Coronary artery (tissue), 2 donors: Measurements from ENCODE around the gene FAM20C.
"Not testable (repeated sequence)": the region's sequence is repeated elsewhere in the genome, so short reads cannot be mapped to it uniquely, and the experiment has no call there.

Experiments used
- DNase-seq: peaks from one replicate; pipeline ENCODE4 v3.0.0-alpha.2; 2017; ENCODE audit warnings: low spot score
- H3K27ac ChIP-seq, 2 donors: fragments of 200-600 bp; sonication (generic); one replicate each; pipeline ENCODE4 v1.5.1; 2016 to 2019
- H3K4me3 ChIP-seq: fragments of 200-600 bp; sonication (generic); 2 replicates; pipeline ENCODE4 v1.5.1; 2016; ENCODE audit warnings: mild to moderate bottlenecking, moderate library complexity
- TF ChIP-seq, protein P1 (sequence below): fragments of 200-600 bp; sonication (generic); IDR thresholded peaks from one replicate; pipeline ENCODE4 v1.5.1; 2019; ENCODE audit warnings: antibody characterized with exemption

Gene FAM20C

GRCh38 chr7:175955-176354, 16.4 kb upstream of the FAM20C start:
- TF ChIP-seq, protein P1, sequence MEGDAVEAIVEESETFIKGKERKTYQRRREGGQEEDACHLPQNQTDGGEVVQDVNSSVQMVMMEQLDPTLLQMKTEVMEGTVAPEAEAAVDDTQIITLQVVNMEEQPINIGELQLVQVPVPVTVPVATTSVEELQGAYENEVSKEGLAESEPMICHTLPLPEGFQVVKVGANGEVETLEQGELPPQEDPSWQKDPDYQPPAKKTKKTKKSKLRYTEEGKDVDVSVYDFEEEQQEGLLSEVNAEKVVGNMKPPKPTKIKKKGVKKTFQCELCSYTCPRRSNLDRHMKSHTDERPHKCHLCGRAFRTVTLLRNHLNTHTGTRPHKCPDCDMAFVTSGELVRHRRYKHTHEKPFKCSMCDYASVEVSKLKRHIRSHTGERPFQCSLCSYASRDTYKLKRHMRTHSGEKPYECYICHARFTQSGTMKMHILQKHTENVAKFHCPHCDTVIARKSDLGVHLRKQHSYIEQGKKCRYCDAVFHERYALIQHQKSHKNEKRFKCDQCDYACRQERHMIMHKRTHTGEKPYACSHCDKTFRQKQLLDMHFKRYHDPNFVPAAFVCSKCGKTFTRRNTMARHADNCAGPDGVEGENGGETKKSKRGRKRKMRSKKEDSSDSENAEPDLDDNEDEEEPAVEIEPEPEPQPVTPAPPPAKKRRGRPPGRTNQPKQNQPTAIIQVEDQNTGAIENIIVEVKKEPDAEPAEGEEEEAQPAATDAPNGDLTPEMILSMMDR: no peak
- no peak overlapping the region for H3K27ac ChIP-seq
- DNase-seq: no peak
- no peak overlapping the region for H3K4me3 ChIP-seq

DNA sequence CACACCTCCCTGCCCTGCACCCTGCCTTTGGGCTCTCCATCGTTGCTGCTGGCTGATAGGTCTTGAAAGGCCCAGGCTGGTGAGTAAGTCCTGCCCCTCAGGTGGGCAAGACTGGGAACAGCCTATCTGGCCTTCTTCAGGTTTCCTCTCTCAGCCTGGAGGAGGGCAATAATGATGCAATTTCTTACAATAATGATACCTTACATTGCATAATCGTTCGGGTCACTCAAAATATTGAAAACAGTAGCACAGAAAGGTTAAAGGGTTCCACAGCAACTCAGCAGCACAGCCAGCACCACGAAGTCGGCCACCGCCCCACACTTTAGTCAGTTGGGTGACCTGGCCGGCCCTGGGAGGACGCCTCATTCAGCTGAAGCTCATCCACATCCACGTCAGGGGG, 16.0 kb upstream of the FAM20C start:
- H3K4me3 ChIP-seq: no peak overlapping the region
- DNase-seq: no peak
- TF ChIP-seq, protein P1: no peak
- no peak overlapping the region for H3K27ac ChIP-seq

DNA sequence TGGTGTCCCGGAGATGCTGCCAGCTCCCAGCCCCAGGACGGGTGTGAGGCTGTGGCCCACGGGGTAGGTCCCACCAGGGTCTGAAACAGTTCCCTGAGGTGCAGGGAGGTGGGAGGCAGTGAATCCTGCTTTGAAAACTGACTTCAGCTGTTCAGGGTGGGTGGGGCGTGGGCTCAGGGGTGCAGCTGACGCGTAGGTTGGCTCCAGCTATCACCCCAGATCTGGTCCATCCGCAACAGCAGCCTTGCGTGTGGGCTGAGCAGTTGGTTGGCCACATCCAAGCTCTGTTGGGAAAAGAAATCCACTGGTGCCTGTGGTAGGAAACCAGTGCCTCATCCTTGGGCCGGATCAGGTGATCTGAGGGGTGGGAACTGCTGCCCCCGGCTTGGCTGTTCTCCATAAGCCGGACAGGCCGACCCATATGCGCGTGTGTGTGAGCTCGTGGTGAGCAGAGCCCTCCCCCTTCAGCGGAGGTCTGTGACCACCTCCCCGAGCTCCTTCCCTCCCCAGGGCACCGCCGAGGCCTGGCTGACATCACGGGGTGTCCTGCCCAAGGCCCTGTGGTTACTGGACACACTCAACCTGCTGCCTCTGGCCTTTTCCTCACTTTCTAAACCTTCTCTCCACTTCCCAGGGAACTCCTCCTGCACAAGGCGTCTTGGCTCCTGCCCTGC, 15.4 kb upstream of the FAM20C start:
- no peak overlapping the region for H3K27ac ChIP-seq
- TF ChIP-seq, protein P1: no peak
- DNase-seq: no peak
- H3K4me3 ChIP-seq: no peak overlapping the region

GRCh38 chr7:178444-178843, 13.9 kb upstream of the FAM20C start:
- Histone ChIP-seq H3K4me3 (no peak overlapping the region), H3K27ac (no peak overlapping the region)
- DNase-seq: no peak
- TF ChIP-seq, protein P1: no peak

DNA sequence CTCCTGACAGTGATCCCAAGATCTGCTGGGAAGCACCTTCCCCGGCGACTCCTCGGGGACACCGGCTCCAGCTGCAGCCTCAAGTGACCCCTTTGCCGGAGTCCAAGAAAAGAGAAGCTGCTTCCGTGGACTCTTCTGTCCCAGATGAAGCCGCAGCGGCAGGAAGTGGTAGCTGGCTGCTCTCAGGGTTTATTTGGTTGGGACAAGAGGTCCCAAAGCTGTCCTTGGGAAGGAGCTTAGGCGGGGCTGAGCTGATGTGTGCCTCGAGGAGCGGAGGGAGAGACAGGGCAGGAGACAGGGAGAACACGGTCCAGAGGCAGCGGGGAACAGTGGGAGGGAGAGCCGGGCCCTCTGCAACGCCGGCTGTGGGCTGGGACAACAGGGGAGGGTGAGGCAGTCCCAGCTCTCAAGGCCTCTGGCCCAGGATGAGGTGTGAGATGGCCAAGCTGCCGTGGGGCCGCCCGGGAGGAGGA, 13.1 kb upstream of the FAM20C start:
- DNase-seq: no peak
- Histone ChIP-seq H3K4me3 (no peak overlapping the region), H3K27ac (no peak overlapping the region)
- TF ChIP-seq, protein P1: no peak

GRCh38 chr7:179948-180694, 12.2 kb upstream of the FAM20C start:
- no peak overlapping the region for H3K27ac ChIP-seq
- DNase-seq: no peak
- no peak overlapping the region for H3K4me3 ChIP-seq
- TF ChIP-seq, protein P1: no peak

GRCh38 chr7:181738-182137, 10.6 kb upstream of the FAM20C start:
- Histone ChIP-seq H3K4me3 (no peak overlapping the region), H3K27ac (no peak overlapping the region)
- no peak for DNase-seq
- TF ChIP-seq, protein P1: no peak

GRCh38 chr7:182502-182901, 9.9 kb upstream of the FAM20C start:
- not testable (repeated sequence) for H3K27ac ChIP-seq

More at GRCh38 chr7:182502-182901, 9.9 kb upstream of the FAM20C start:
- not testable (repeated sequence) for H3K4me3 ChIP-seq, DNase-seq
